Ascending aorta (tissue), 2 donors: Measurements from ENCODE around the gene ARMH4. TPM values are rescaled to one million over a fixed set of nuclear protein-coding genes. Genes with fewer than 3 reads are reported as not detected.

ENCODE experiments used
- DNase-seq, 2 donors: peaks; one replicate each; pipeline ENCODE4 v3.0.0-alpha.2; 2019; ENCODE audit warnings: low spot score in 2 of 2
- H3K27ac ChIP-seq, 2 donors: fragments of 200-600 bp; sonication (generic); one replicate each; pipeline ENCODE4 v1.5.1; 2016 to 2017; ENCODE audit warnings: mild to moderate bottlenecking in 1 of 2
- H3K27me3 ChIP-seq: fragments of 200-600 bp; sonication (generic); one replicate; pipeline ENCODE4 v1.5.1; 2017
- H3K36me3 ChIP-seq, 2 donors: fragments of 200-600 bp; sonication (generic); one replicate each; pipeline ENCODE4 v1.5.1; 2016
- H3K4me1 ChIP-seq, 2 donors: fragments of 200-600 bp; sonication (generic); one replicate each; pipeline ENCODE4 v1.5.1; 2016 to 2017; ENCODE audit warnings: mild to moderate bottlenecking in 1 of 2
- H3K4me3 ChIP-seq, 2 donors: fragments of 200-600 bp; sonication (generic); one replicate each; pipeline ENCODE4 v1.5.1; 2016 to 2017; ENCODE audit warnings: mild to moderate bottlenecking in 1 of 2
- H3K9me3 ChIP-seq, 2 donors: fragments of 200-600 bp; sonication (generic); one replicate each; pipeline ENCODE4 v1.5.1; 2016
- CTCF ChIP-seq, 3 experiments: fragments of 200-600 bp in 2 of 3; fragments of 450-650 bp in 1 of 3; sonication (generic) in 2 of 3; IDR thresholded peaks; one replicate each; pipeline ENCODE4 v1.5.1; 2016 to 2019; ENCODE audit warnings: antibody characterized with exemption in 3 of 3, mild to moderate bottlenecking in 1 of 3, moderate library complexity in 1 of 3
- intact Hi-C: fragments of 100-400 bp; cut with DNase I; formaldehyde crosslinking; loops from one replicate; pipeline ENCODE4 v1.15.1; 2023
- total RNA-seq: library from RNA; depleted of rRNA; stranded (reverse); fragments of >200 nt; gene quantifications from one replicate; pipeline ENCODE4 v1.1.0, GENCODE V29; 2016

Gene ARMH4
- total RNA-seq, 1 donor from 2014 or later: 3.8 TPM

- Histone ChIP-seq H3K36me3 (no peaks in the 10 kb centered on the region), H3K27ac (no peak overlapping the region), H3K4me3 (no peak overlapping the region), H3K4me1 (no peaks in the 10 kb centered on the region), H3K27me3 (no peaks in the 10 kb centered on the region), H3K9me3 (no peaks in the 10 kb centered on the region)
- intact Hi-C loops: no loop called here
- no peak for DNase-seq
- TF ChIP-seq CTCF (IDR thresholded peaks at IDR 0.05): no peak
Measured at GRCh38 chr14:58160561-58160960, 8.5 kb upstream of the ARMH4 start.

GRCh38 chr14:58151133-58152013 is 640 bp downstream of the ARMH4 start:
- intact Hi-C loops: loop anchor here (5.0 kb wide), 2 partner anchors 44 to 46 kb away; no protein-coding TSS in a partner anchor

GRCh38 chr14:58150243-58150805 is 1.7 kb downstream of the ARMH4 start:
- no peak overlapping the region for H3K27ac ChIP-seq
- H3K36me3 ChIP-seq: no peaks in the 10 kb centered on the region
- H3K4me1 ChIP-seq: no peaks in the 10 kb centered on the region
- intact Hi-C loops: loop anchor here (5.0 kb wide), 2 partner anchors 43 to 47 kb away; no protein-coding TSS in a partner anchor
- no peak for DNase-seq
- H3K4me3 ChIP-seq: no peak overlapping the region
- no peak for TF ChIP-seq CTCF (IDR thresholded peaks at IDR 0.05)
- H3K9me3 ChIP-seq: no peaks in the 10 kb centered on the region
- H3K27me3 ChIP-seq: no peaks in the 10 kb centered on the region

More at GRCh38 chr14:58151133-58152013, 640 bp downstream of the ARMH4 start:
- TF ChIP-seq CTCF (IDR thresholded peaks at IDR 0.05): no peak
- Histone ChIP-seq H3K4me3 (peak overlapping the region; percentile 80 to 88), H3K4me1 (no peaks in the 10 kb centered on the region), H3K9me3 (no peaks in the 10 kb centered on the region), H3K27me3 (no peaks in the 10 kb centered on the region), H3K36me3 (no peaks in the 10 kb centered on the region), H3K27ac (peak overlapping the region; percentile 63 to 77)
- DNase-seq: no peak

- DNase-seq: no peak
- intact Hi-C loops: no loop called here
Measured at GRCh38 chr14:58149196-58149595, 2.8 kb downstream of the ARMH4 start.

GRCh38 chr14:58146399-58146798 is 5.6 kb downstream of the ARMH4 start:
- H3K27ac ChIP-seq: no peak overlapping the region
- intact Hi-C loops: no loop called here

More at GRCh38 chr14:58149196-58149595, 2.8 kb downstream of the ARMH4 start:
- TF ChIP-seq CTCF (IDR thresholded peaks at IDR 0.05): no peak
- H3K4me3 ChIP-seq: no peak overlapping the region
- H3K4me1 ChIP-seq: no peaks in the 10 kb centered on the region
- no peaks in the 10 kb centered on the region for H3K9me3 ChIP-seq
- H3K27me3 ChIP-seq: no peaks in the 10 kb centered on the region
- H3K36me3 ChIP-seq: no peaks in the 10 kb centered on the region
- H3K27ac ChIP-seq: no peak overlapping the region

More at GRCh38 chr14:58146399-58146798, 5.6 kb downstream of the ARMH4 start:
- H3K27me3 ChIP-seq: no peaks in the 10 kb centered on the region
- DNase-seq: no peak
- no peaks in the 10 kb centered on the region for H3K4me1 ChIP-seq
- no peak for TF ChIP-seq CTCF (IDR thresholded peaks at IDR 0.05)
- H3K9me3 ChIP-seq: no peaks in the 10 kb centered on the region
- no peaks in the 10 kb centered on the region for H3K36me3 ChIP-seq
- no peak overlapping the region for H3K4me3 ChIP-seq
